ENCODE results near the gene PPFIBP1. TPM values are rescaled to one million over a fixed set of nuclear protein-coding genes. Genes with fewer than 3 reads are reported as not detected.

Gene PPFIBP1
- polyA plus RNA-seq, 2 of the 4 experiments (the other 2 are of a cell fraction): 24.8 to 89.0 TPM

DNA sequence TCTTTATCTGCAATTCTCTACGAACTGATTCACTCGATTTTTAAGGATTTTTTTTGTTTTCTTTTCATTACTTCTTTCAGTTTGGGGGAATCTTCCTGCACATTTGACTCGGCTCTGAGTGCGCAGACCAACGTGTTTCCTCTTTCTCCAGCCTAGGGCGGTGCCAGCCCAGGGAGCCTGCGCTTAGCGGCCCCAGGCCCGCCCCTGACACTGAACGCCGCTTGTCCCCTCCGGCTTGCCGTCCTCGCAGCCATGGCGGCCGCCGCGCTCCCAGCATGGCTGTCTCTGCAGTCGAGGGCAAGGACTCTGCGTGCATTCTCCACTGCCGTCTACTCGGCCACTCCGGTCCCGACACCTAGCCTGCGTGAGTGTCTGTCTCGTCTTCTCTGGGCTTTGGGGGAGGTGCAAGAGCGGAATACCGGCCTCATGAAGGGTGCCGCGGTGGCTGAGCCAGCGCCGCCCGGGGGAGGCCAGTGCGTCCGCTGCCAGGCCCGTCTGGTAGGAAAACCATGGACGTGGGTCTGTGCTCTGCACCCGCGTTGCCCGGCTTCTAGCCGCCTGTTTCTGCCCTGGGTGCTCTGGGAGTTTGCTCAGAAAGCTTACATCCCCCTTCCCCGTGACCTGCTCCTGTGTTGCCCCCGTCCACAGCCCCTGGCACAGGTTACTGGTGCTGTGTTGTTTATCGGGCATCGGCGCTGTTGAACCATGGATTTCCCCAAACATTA is 186.7 kb downstream of the PPFIBP1 start, which contains the start of gene MRPS35 (continued):
- TF ChIP-seq RCOR1 (IDR thresholded peaks at IDR 0.05; ENCODE audit: low read depth, low read length): no peak
- no peak for TF ChIP-seq KDM1A (IDR thresholded peaks at IDR 0.05; ENCODE audit: low read depth)
- TF ChIP-seq FOSL2 (IDR thresholded peaks at IDR 0.05): no peak
- no peak for TF ChIP-seq FOSL2 (CRISPR knock-in tag; IDR thresholded peaks at IDR 0.05)
- no peak for TF ChIP-seq EP300 (IDR thresholded peaks at IDR 0.05)
- TF ChIP-seq ZC3H11A (IDR thresholded peaks at IDR 0.05): no peak
- peak; percentile 89 for TF ChIP-seq BCL3 (IDR thresholded peaks at IDR 0.05)
- no peak for TF ChIP-seq ESRRA (IDR thresholded peaks at IDR 0.05; ENCODE audit: borderline replicate concordance, low read length)
- no peak for TF ChIP-seq JUNB (IDR thresholded peaks at IDR 0.05)
- peak; percentile 37; the same call in 1 of the 2 replicates for TF ChIP-seq HOXB5 (CRISPR knock-in tag; IDR thresholded peaks at IDR 0.05)
- TF ChIP-seq PHF8 (IDR thresholded peaks at IDR 0.05; ENCODE audit: borderline replicate concordance, low read depth): peak; percentile 97
- TF ChIP-seq HOXB13 (CRISPR knock-in tag; IDR thresholded peaks at IDR 0.05; ENCODE audit: low read depth): peak; percentile 75; the same call in 1 of the 2 replicates
- peak; percentile 69; the same call in 1 of the 2 replicates for TF ChIP-seq FOXS1 (CRISPR knock-in tag; IDR thresholded peaks at IDR 0.05)
- TF ChIP-seq ZNF302 (CRISPR knock-in tag; IDR thresholded peaks at IDR 0.05): no peak
- TF ChIP-seq NR3C1 (IDR thresholded peaks at IDR 0.05): no peak

DNA sequence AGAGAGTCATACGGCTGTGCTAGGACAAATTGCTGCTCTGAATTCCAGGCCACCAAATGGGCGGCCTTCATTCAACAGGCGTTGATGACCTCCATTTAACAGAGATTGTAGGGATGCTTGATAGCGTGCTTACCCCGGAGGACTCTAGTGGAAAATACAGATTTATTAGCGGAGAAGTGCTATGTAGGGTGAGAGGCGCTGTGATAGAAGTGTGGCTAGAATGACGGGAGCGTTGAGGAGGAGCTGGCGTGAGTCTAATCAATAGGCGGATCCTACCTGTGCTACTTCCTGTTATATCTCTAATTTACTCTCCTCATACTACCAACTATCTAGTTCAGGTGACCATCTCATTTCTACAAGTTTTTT is 187.3 kb downstream of the PPFIBP1 start:
- Histone ChIP-seq H3K4me1 (peaks cover 15% of the 10 kb centered on the region; the same call in 2 of the 3 replicates), H3K27ac (peak overlapping the region; percentile 93 to 95), H3K4me2 (peak overlapping the region; percentile 65), H3K9me3 (no peaks in the 10 kb centered on the region), H3K4me3 (peak overlapping the region; percentile 91)
- 1% methylated on average over 11 of the region's 11 CpGs for WGBS (ENCODE audit: missing lambda C conversion rate)
- DNase-seq (ENCODE audit: low read depth in 1 of 2, low spot score in 1 of 2) (peak in 1 of 2 experiments; percentile 22), ATAC-seq (peak; percentile 33 to 41; a peak in 5 of 6 replicates), FAIRE-seq (no peak)
- CTCF ChIA-PET: no interaction called here
- POLR2A ChIA-PET: no interaction called here
- TF ChIP-seq FOSB (CRISPR knock-in tag; IDR thresholded peaks at IDR 0.05) (no peak), CEBPB (IDR thresholded peaks at IDR 0.05) (no peak), ZC3H11A (IDR thresholded peaks at IDR 0.05) (no peak), CHD2 (IDR thresholded peaks at IDR 0.05; ENCODE audit: low read length, partially characterized antibody) (no peak), JUN (IDR thresholded peaks at IDR 0.05) (no peak), PBX3 (IDR thresholded peaks at IDR 0.05) (no peak), NR3C1 (IDR thresholded peaks at IDR 0.05) (no peak), FOSL2 (IDR thresholded peaks at IDR 0.05) (no peak), FOSL2 (CRISPR knock-in tag; IDR thresholded peaks at IDR 0.05) (no peak)

DNA sequence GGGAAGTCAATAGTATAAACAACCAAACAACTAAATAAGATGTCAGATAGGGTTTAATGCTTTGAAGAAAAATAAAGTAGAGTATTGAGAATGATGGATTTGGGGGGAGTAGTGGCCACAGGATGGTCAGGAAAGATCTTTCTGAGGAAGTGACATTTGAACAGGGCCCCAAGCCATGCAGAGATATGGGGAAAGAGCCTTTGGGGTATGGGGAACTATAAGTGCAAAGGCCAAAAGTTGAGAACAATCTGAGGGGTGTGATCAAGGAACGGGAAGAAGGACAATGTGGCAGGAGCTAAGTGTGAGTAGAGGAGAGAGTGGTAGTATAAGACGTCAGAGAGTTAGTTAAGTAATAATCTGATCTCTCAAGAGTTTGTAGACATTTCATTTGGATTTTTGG is 188.0 kb downstream of the PPFIBP1 start:
- H3K27ac ChIP-seq: no peak overlapping the region
- peaks cover 16% of the 10 kb centered on the region; the same call in 2 of the 3 replicates for H3K4me1 ChIP-seq
- ChIA-PET CTCF (no interaction called here), POLR2A (no interaction called here)
- no peak for DNase-seq (ENCODE audit: low read depth in 1 of 2, low spot score in 1 of 2)
- peak overlapping the region; percentile 65 for H3K4me2 ChIP-seq
- 84% methylated on average over 2 of the region's 2 CpGs for WGBS (ENCODE audit: missing lambda C conversion rate)
- TF ChIP-seq SMC3 (IDR thresholded peaks at IDR 0.05) (no peak), CBX2 (IDR thresholded peaks at IDR 0.05; ENCODE audit: borderline replicate concordance, low read depth) (no peak), HOXA7 (CRISPR knock-in tag; IDR thresholded peaks at IDR 0.05) (no peak), MAFK (IDR thresholded peaks at IDR 0.05; ENCODE audit: partially characterized antibody) (no peak), HDAC2 (IDR thresholded peaks at IDR 0.05) (no peak), FOSB (CRISPR knock-in tag; IDR thresholded peaks at IDR 0.05) (no peak), HES2 (IDR thresholded peaks at IDR 0.05) (no peak), HOXB5 (CRISPR knock-in tag; IDR thresholded peaks at IDR 0.05) (no peak), ESRRA (IDR thresholded peaks at IDR 0.05; ENCODE audit: borderline replicate concordance, low read length) (no peak), RCOR1 (IDR thresholded peaks at IDR 0.05; ENCODE audit: low read depth, low read length) (no peak), NR3C1 (IDR thresholded peaks at IDR 0.05) (no peak)
- TF ChIP-seq, protein P1, sequence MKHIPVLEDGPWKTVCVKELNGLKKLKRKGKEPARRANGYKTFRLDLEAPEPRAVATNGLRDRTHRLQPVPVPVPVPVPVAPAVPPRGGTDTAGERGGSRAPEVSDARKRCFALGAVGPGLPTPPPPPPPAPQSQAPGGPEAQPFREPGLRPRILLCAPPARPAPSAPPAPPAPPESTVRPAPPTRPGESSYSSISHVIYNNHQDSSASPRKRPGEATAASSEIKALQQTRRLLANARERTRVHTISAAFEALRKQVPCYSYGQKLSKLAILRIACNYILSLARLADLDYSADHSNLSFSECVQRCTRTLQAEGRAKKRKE (CRISPR knock-in tag; IDR thresholded peaks at IDR 0.05; ENCODE audit: low read depth): no peak
- no peaks in the 10 kb centered on the region for H3K9me3 ChIP-seq
- no peak for ATAC-seq
- no peak for FAIRE-seq
- H3K4me3 ChIP-seq: peak overlapping the region; percentile 91

Data from A549 (cell line).